ENCODE results near the gene SCRT2. TPM values are rescaled to one million over a fixed set of nuclear protein-coding genes. Genes with fewer than 3 reads are reported as not detected.

The SCRT2 gene
- total and polyA plus RNA-seq, 7 experiments from 2014 or later = not detected

- peaks cover 0 to 2% (median 0%) of the 10 kb centered on the region in 7 donors for H3K4me1 Mint-ChIP-seq
- Histone ChIP-seq H3K36me3 (ENCODE audit: control insufficient read depth in 2 of 3, insufficient read depth in 3 of 3, low read length in 3 of 3) (no peaks in the 10 kb centered on the region), H3K27ac (ENCODE audit: low read depth, low read length) (no peak overlapping the region), H3K27me3 (ENCODE audit: control insufficient read depth in 2 of 2, insufficient read depth in 2 of 2, low read length in 2 of 2) (no peaks in the 10 kb centered on the region), H3K9me3 (ENCODE audit: control insufficient read depth in 2 of 3, low read length in 3 of 3) (no peaks in the 10 kb centered on the region), H3K4me1 (ENCODE audit: control insufficient read depth in 2 of 2, insufficient read depth in 2 of 2, low read length in 2 of 2) (no peaks in the 10 kb centered on the region), H3K4me3 (ENCODE audit: low read length) (no peak overlapping the region)
- ATAC-seq (no peak), DNase-seq (no peak)
- H3K27ac Mint-ChIP-seq = no peak overlapping the region
- POLR2A ChIA-PET = no interaction called here
- intact Hi-C loops (cut with micrococcal nuclease) = no loop called here
- H3K27me3 Mint-ChIP-seq = peaks cover 8 to 49% (median 23%) of the 10 kb centered on the region in 5 donors
- no peaks in the 10 kb centered on the region for H3K9me3 Mint-ChIP-seq
- H3K4me3 Mint-ChIP-seq = no peak overlapping the region
- CTCF ChIA-PET = no interaction called here
- H3K36me3 Mint-ChIP-seq = no peaks in the 10 kb centered on the region
Measured at GRCh38 chr20:687468-688203, 12.0 kb upstream of the SCRT2 start.

GRCh38 chr20:684676-685319, 9.2 kb upstream of the SCRT2 start:
- Histone ChIP-seq H3K4me3 (ENCODE audit: low read length) (no peak overlapping the region), H3K9me3 (ENCODE audit: control insufficient read depth in 2 of 3, low read length in 3 of 3) (no peaks in the 10 kb centered on the region), H3K4me1 (ENCODE audit: control insufficient read depth in 2 of 2, insufficient read depth in 2 of 2, low read length in 2 of 2) (no peaks in the 10 kb centered on the region), H3K27ac (ENCODE audit: low read depth, low read length) (no peak overlapping the region), H3K36me3 (ENCODE audit: control insufficient read depth in 2 of 3, insufficient read depth in 3 of 3, low read length in 3 of 3) (no peaks in the 10 kb centered on the region), H3K27me3 (ENCODE audit: control insufficient read depth in 2 of 2, insufficient read depth in 2 of 2, low read length in 2 of 2) (no peaks in the 10 kb centered on the region)
- DNase-seq (no peak), ATAC-seq (no peak)
- H3K27ac Mint-ChIP-seq = no peak overlapping the region
- H3K27me3 Mint-ChIP-seq = peaks cover 2 to 36% (median 33%) of the 10 kb centered on the region in 5 donors
- CTCF ChIA-PET = no interaction called here
- H3K9me3 Mint-ChIP-seq = no peaks in the 10 kb centered on the region
- no peaks in the 10 kb centered on the region for H3K36me3 Mint-ChIP-seq
- H3K4me1 Mint-ChIP-seq = no peaks in the 10 kb centered on the region
- POLR2A ChIA-PET = no interaction called here
- H3K4me3 Mint-ChIP-seq = no peak overlapping the region
- intact Hi-C loops (cut with micrococcal nuclease) = no loop called here

- Mint-ChIP-seq H3K4me1 (no peaks in the 10 kb centered on the region), H3K27ac (no peak overlapping the region), H3K9me3 (peaks cover 0 to 3% (median 0%) of the 10 kb centered on the region in 11 donors), H3K36me3 (no peaks in the 10 kb centered on the region), H3K27me3 (peaks cover 22 to 48% (median 45%) of the 10 kb centered on the region in 5 donors), H3K4me3 (no peak overlapping the region)
- no peak overlapping the region for H3K27ac ChIP-seq (ENCODE audit: low read depth, low read length)
- no peaks in the 10 kb centered on the region for H3K27me3 ChIP-seq (ENCODE audit: control insufficient read depth in 2 of 2, insufficient read depth in 2 of 2, low read length in 2 of 2)
- no peak overlapping the region for H3K4me3 ChIP-seq (ENCODE audit: low read length)
- DNase-seq = no peak
- intact Hi-C loops (cut with micrococcal nuclease) = no loop called here
- no peaks in the 10 kb centered on the region for H3K36me3 ChIP-seq (ENCODE audit: control insufficient read depth in 2 of 3, insufficient read depth in 3 of 3, low read length in 3 of 3)
- CTCF ChIA-PET = no interaction called here
- POLR2A ChIA-PET = no interaction called here
- no peaks in the 10 kb centered on the region for H3K4me1 ChIP-seq (ENCODE audit: control insufficient read depth in 2 of 2, insufficient read depth in 2 of 2, low read length in 2 of 2)
- H3K9me3 ChIP-seq (ENCODE audit: control insufficient read depth in 2 of 3, low read length in 3 of 3) = no peaks in the 10 kb centered on the region
- no peak for ATAC-seq
Measured at GRCh38 chr20:682123-682522, 6.5 kb upstream of the SCRT2 start.

- no peaks in the 10 kb centered on the region for H3K9me3 ChIP-seq (ENCODE audit: control insufficient read depth in 2 of 3, low read length in 3 of 3)
- peaks cover 4 to 6% (median 5%) of the 10 kb centered on the region in 7 donors for H3K4me1 Mint-ChIP-seq
- peaks cover 0 to 6% of the 10 kb centered on the region in 2 donors for H3K27me3 ChIP-seq (ENCODE audit: control insufficient read depth in 2 of 2, insufficient read depth in 2 of 2, low read length in 2 of 2)
- no peak overlapping the region for H3K27ac ChIP-seq (ENCODE audit: low read depth, low read length)
- H3K36me3 Mint-ChIP-seq = peaks cover 0 to 4% (median 4%) of the 10 kb centered on the region in 5 donors
- peaks cover 0 to 5% (median 0%) of the 10 kb centered on the region in 11 donors for H3K9me3 Mint-ChIP-seq
- H3K4me1 ChIP-seq (ENCODE audit: control insufficient read depth in 2 of 2, insufficient read depth in 2 of 2, low read length in 2 of 2) = no peaks in the 10 kb centered on the region
- intact Hi-C loops (cut with micrococcal nuclease) = no loop called here
- ATAC-seq (no peak), DNase-seq (no peak)
- H3K27ac Mint-ChIP-seq = no peak overlapping the region
- H3K4me3 ChIP-seq (ENCODE audit: low read length) = no peak overlapping the region
- H3K4me3 Mint-ChIP-seq = no peak overlapping the region
- CTCF ChIA-PET = no interaction called here
- H3K27me3 Mint-ChIP-seq = peaks cover 35 to 59% (median 50%) of the 10 kb centered on the region in 5 donors
- no peaks in the 10 kb centered on the region for H3K36me3 ChIP-seq (ENCODE audit: control insufficient read depth in 2 of 3, insufficient read depth in 3 of 3, low read length in 3 of 3)
- POLR2A ChIA-PET = no interaction called here
Measured at GRCh38 chr20:680638-681187, 5.1 kb upstream of the SCRT2 start.

- DNase-seq (no peak), ATAC-seq (no peak)
- Mint-ChIP-seq H3K4me3 (no peak overlapping the region), H3K4me1 (peaks cover 5 to 11% (median 6%) of the 10 kb centered on the region in 7 donors), H3K27ac (no peak overlapping the region), H3K36me3 (peaks cover 0 to 4% (median 4%) of the 10 kb centered on the region in 5 donors), H3K27me3 (peaks cover 53 to 79% (median 63%) of the 10 kb centered on the region in 5 donors), H3K9me3 (peaks cover 0 to 5% (median 0%) of the 10 kb centered on the region in 11 donors)
- Histone ChIP-seq H3K27ac (ENCODE audit: low read depth, low read length) (no peak overlapping the region), H3K4me3 (ENCODE audit: low read length) (no peak overlapping the region), H3K27me3 (ENCODE audit: control insufficient read depth in 2 of 2, insufficient read depth in 2 of 2, low read length in 2 of 2) (peaks cover 0 to 10% of the 10 kb centered on the region in 2 donors), H3K36me3 (ENCODE audit: control insufficient read depth in 2 of 3, insufficient read depth in 3 of 3, low read length in 3 of 3) (no peaks in the 10 kb centered on the region), H3K4me1 (ENCODE audit: control insufficient read depth in 2 of 2, insufficient read depth in 2 of 2, low read length in 2 of 2) (no peaks in the 10 kb centered on the region), H3K9me3 (ENCODE audit: control insufficient read depth in 2 of 3, low read length in 3 of 3) (no peaks in the 10 kb centered on the region)
- CTCF ChIA-PET = no interaction called here
- POLR2A ChIA-PET = no interaction called here
- intact Hi-C loops (cut with micrococcal nuclease) = no loop called here
Measured at GRCh38 chr20:677957-678356, 2.4 kb upstream of the SCRT2 start.

- H3K4me1 Mint-ChIP-seq = peaks cover 5 to 11% (median 6%) of the 10 kb centered on the region in 7 donors
- intact Hi-C loops (cut with micrococcal nuclease) = no loop called here
- peaks cover 50 to 83% (median 68%) of the 10 kb centered on the region in 5 donors for H3K27me3 Mint-ChIP-seq
- no peak overlapping the region for H3K27ac Mint-ChIP-seq
- ChIA-PET POLR2A (no interaction called here), CTCF (no interaction called here)
- H3K9me3 Mint-ChIP-seq = peaks cover 0 to 5% (median 0%) of the 10 kb centered on the region in 11 donors
- Histone ChIP-seq H3K36me3 (ENCODE audit: control insufficient read depth in 2 of 3, insufficient read depth in 3 of 3, low read length in 3 of 3) (no peaks in the 10 kb centered on the region), H3K27ac (ENCODE audit: low read depth, low read length) (no peak overlapping the region), H3K9me3 (ENCODE audit: control insufficient read depth in 2 of 3, low read length in 3 of 3) (no peaks in the 10 kb centered on the region), H3K4me3 (ENCODE audit: low read length) (no peak overlapping the region), H3K27me3 (ENCODE audit: control insufficient read depth in 2 of 2, insufficient read depth in 2 of 2, low read length in 2 of 2) (peaks cover 0 to 10% of the 10 kb centered on the region in 2 donors), H3K4me1 (ENCODE audit: control insufficient read depth in 2 of 2, insufficient read depth in 2 of 2, low read length in 2 of 2) (no peaks in the 10 kb centered on the region)
- DNase-seq = no peak
- no peak for ATAC-seq
- peaks cover 0 to 4% (median 4%) of the 10 kb centered on the region in 5 donors for H3K36me3 Mint-ChIP-seq
- no peak overlapping the region for H3K4me3 Mint-ChIP-seq
Measured at GRCh38 chr20:676967-677366, 1.4 kb upstream of the SCRT2 start.
